ENCODE results near the gene PDE5A. TPM values are rescaled to one million over a fixed set of nuclear protein-coding genes. Genes with fewer than 3 reads are reported as not detected.

The PDE5A gene
- total RNA-seq, 2 experiments from 2014 or later: 0.81 to 1.1 TPM

- H3K4me1 Mint-ChIP-seq: no peaks in the 10 kb centered on the region
- no peak overlapping the region for H3K4me3 Mint-ChIP-seq
- POLR2A ChIA-PET: no interaction called here
- H3K27me3 Mint-ChIP-seq: peaks cover 5% of the 10 kb centered on the region
- CTCF ChIA-PET: interaction anchor here (1.6 kb wide), 1 partner anchor 34 kb away, joined by 4 read pairs; no protein-coding TSS in a partner anchor
- no peak overlapping the region for H3K27ac Mint-ChIP-seq
- no peaks in the 10 kb centered on the region for H3K36me3 Mint-ChIP-seq (ENCODE audit: low read depth)
- H3K9me3 Mint-ChIP-seq: no peaks in the 10 kb centered on the region
- no peak for DNase-seq
Measured at GRCh38 chr4:119593698-119594097, 34.9 kb downstream of the PDE5A start.

- H3K27me3 Mint-ChIP-seq: peaks cover 5% of the 10 kb centered on the region
Measured at GRCh38 chr4:119592830-119593229, 35.8 kb downstream of the PDE5A start.

GRCh38 chr4:119589165-119589564 is 39.4 kb downstream of the PDE5A start:
- no peak for DNase-seq
- no peak overlapping the region for H3K4me3 Mint-ChIP-seq
- no peaks in the 10 kb centered on the region for H3K9me3 Mint-ChIP-seq
- H3K36me3 Mint-ChIP-seq (ENCODE audit: low read depth): no peaks in the 10 kb centered on the region
- no peak overlapping the region for H3K27ac Mint-ChIP-seq
- peaks cover 2% of the 10 kb centered on the region for H3K27me3 Mint-ChIP-seq
- H3K4me1 Mint-ChIP-seq: no peaks in the 10 kb centered on the region
- CTCF ChIA-PET: no interaction called here
- POLR2A ChIA-PET: no interaction called here

More at GRCh38 chr4:119592830-119593229, 35.8 kb downstream of the PDE5A start:
- ChIA-PET CTCF (interaction anchor here (1.6 kb wide), 1 partner anchor 34 kb away, joined by 4 read pairs; no protein-coding TSS in a partner anchor), POLR2A (interaction anchor here (0.6 kb wide), 1 partner anchor 215 kb away, joined by 3 read pairs; no protein-coding TSS in a partner anchor)
- DNase-seq: no peak
- Mint-ChIP-seq H3K36me3 (ENCODE audit: low read depth) (no peaks in the 10 kb centered on the region), H3K9me3 (no peaks in the 10 kb centered on the region), H3K4me1 (no peaks in the 10 kb centered on the region), H3K27ac (no peak overlapping the region), H3K4me3 (no peak overlapping the region)

GRCh38 chr4:119587796-119588195 is 40.8 kb downstream of the PDE5A start:
- no peak overlapping the region for H3K27ac Mint-ChIP-seq

GRCh38 chr4:119585771-119586170 is 42.8 kb downstream of the PDE5A start:
- H3K4me3 Mint-ChIP-seq: no peak overlapping the region
- H3K27ac Mint-ChIP-seq: no peak overlapping the region
- CTCF ChIA-PET: interaction anchor here (1.2 kb wide), 1 partner anchor 43 kb away, joined by 3 read pairs; the partner anchor contains the start of gene PDE5A
- DNase-seq: no peak
- POLR2A ChIA-PET: no interaction called here
- H3K36me3 Mint-ChIP-seq (ENCODE audit: low read depth): no peaks in the 10 kb centered on the region
- no peaks in the 10 kb centered on the region for H3K4me1 Mint-ChIP-seq
- peaks cover 2% of the 10 kb centered on the region for H3K27me3 Mint-ChIP-seq
- H3K9me3 Mint-ChIP-seq: no peaks in the 10 kb centered on the region

More at GRCh38 chr4:119587796-119588195, 40.8 kb downstream of the PDE5A start:
- Mint-ChIP-seq H3K36me3 (ENCODE audit: low read depth) (no peaks in the 10 kb centered on the region), H3K27me3 (peaks cover 2% of the 10 kb centered on the region), H3K9me3 (no peaks in the 10 kb centered on the region), H3K4me1 (no peaks in the 10 kb centered on the region), H3K4me3 (no peak overlapping the region)
- POLR2A ChIA-PET: no interaction called here
- CTCF ChIA-PET: no interaction called here
- DNase-seq: no peak

- Mint-ChIP-seq H3K27ac (no peak overlapping the region), H3K4me1 (no peaks in the 10 kb centered on the region), H3K36me3 (ENCODE audit: low read depth) (no peaks in the 10 kb centered on the region), H3K27me3 (no peaks in the 10 kb centered on the region), H3K4me3 (no peak overlapping the region), H3K9me3 (no peaks in the 10 kb centered on the region)
- CTCF ChIA-PET: interaction anchor here (0.7 to 1.0 kb wide), 2 partner anchors 15 to 48 kb away, joined by 3 to 4 read pairs; partner anchors contain the start of gene PDE5A
- DNase-seq: no peak
- POLR2A ChIA-PET: no interaction called here
Measured at GRCh38 chr4:119581190-119581873, 47.3 kb downstream of the PDE5A start.

GRCh38 chr4:119580293-119580692 is 48.3 kb downstream of the PDE5A start:
- H3K36me3 Mint-ChIP-seq (ENCODE audit: low read depth): no peaks in the 10 kb centered on the region
- H3K4me1 Mint-ChIP-seq: no peaks in the 10 kb centered on the region
- no peaks in the 10 kb centered on the region for H3K27me3 Mint-ChIP-seq
- H3K27ac Mint-ChIP-seq: no peak overlapping the region
- H3K4me3 Mint-ChIP-seq: no peak overlapping the region
- H3K9me3 Mint-ChIP-seq: no peaks in the 10 kb centered on the region
- ChIA-PET CTCF (interaction anchor here (1.0 kb wide), 1 partner anchor 49 kb away, joined by 4 read pairs; the partner anchor contains the start of gene PDE5A), POLR2A (no interaction called here)
- DNase-seq: no peak

- CTCF ChIA-PET: no interaction called here
- no peak overlapping the region for H3K4me3 Mint-ChIP-seq
Measured at GRCh38 chr4:119579823-119580222, 48.8 kb downstream of the PDE5A start.

GRCh38 chr4:119570401-119570800 is 58.2 kb downstream of the PDE5A start:
- POLR2A ChIA-PET: no interaction called here
- CTCF ChIA-PET: no interaction called here
- H3K4me3 Mint-ChIP-seq: no peak overlapping the region
- H3K27me3 Mint-ChIP-seq: no peaks in the 10 kb centered on the region
- no peak overlapping the region for H3K27ac Mint-ChIP-seq
- no peaks in the 10 kb centered on the region for H3K36me3 Mint-ChIP-seq (ENCODE audit: low read depth)
- H3K4me1 Mint-ChIP-seq: no peaks in the 10 kb centered on the region
- peaks cover 6% of the 10 kb centered on the region for H3K9me3 Mint-ChIP-seq
- DNase-seq: no peak

More at GRCh38 chr4:119579823-119580222, 48.8 kb downstream of the PDE5A start:
- Mint-ChIP-seq H3K9me3 (peaks cover under 1% of the 10 kb centered on the region), H3K27me3 (no peaks in the 10 kb centered on the region), H3K4me1 (no peaks in the 10 kb centered on the region), H3K36me3 (ENCODE audit: low read depth) (no peaks in the 10 kb centered on the region), H3K27ac (no peak overlapping the region)
- no peak for DNase-seq
- POLR2A ChIA-PET: no interaction called here

- Mint-ChIP-seq H3K27me3 (no peaks in the 10 kb centered on the region), H3K4me3 (no peak overlapping the region), H3K36me3 (ENCODE audit: low read depth) (peaks cover 3% of the 10 kb centered on the region), H3K4me1 (no peaks in the 10 kb centered on the region), H3K9me3 (peaks cover 10% of the 10 kb centered on the region), H3K27ac (no peak overlapping the region)
- DNase-seq: no peak
- CTCF ChIA-PET: no interaction called here
- POLR2A ChIA-PET: no interaction called here
Measured at GRCh38 chr4:119564106-119564505, 64.5 kb downstream of the PDE5A start.

- Mint-ChIP-seq H3K27ac (no peak overlapping the region), H3K9me3 (peaks cover 5% of the 10 kb centered on the region), H3K36me3 (ENCODE audit: low read depth) (peaks cover 3% of the 10 kb centered on the region), H3K4me1 (no peaks in the 10 kb centered on the region), H3K27me3 (no peaks in the 10 kb centered on the region), H3K4me3 (no peak overlapping the region)
- DNase-seq: no peak
- ChIA-PET CTCF (interaction anchor here (0.6 to 1.3 kb wide), 5 partner anchors 18 to 498 kb away, joined by 3 to 6 read pairs (median 4); partner anchors contain the start of gene PDE5A), POLR2A (no interaction called here)
Measured at GRCh38 chr4:119559044-119559647, 69.5 kb downstream of the PDE5A start.

- DNase-seq: no peak
- Mint-ChIP-seq H3K9me3 (no peaks in the 10 kb centered on the region), H3K4me1 (no peaks in the 10 kb centered on the region), H3K4me3 (no peak overlapping the region), H3K36me3 (ENCODE audit: low read depth) (peaks cover 4% of the 10 kb centered on the region), H3K27me3 (no peaks in the 10 kb centered on the region), H3K27ac (no peak overlapping the region)
- CTCF ChIA-PET: no interaction called here
- POLR2A ChIA-PET: no interaction called here
Measured at GRCh38 chr4:119550857-119551532, 77.6 kb downstream of the PDE5A start.

- H3K27me3 Mint-ChIP-seq: no peaks in the 10 kb centered on the region
- ChIA-PET CTCF (no interaction called here), POLR2A (no interaction called here)
- H3K9me3 Mint-ChIP-seq: no peaks in the 10 kb centered on the region
- DNase-seq: no peak
- H3K4me1 Mint-ChIP-seq: no peaks in the 10 kb centered on the region
- H3K36me3 Mint-ChIP-seq (ENCODE audit: low read depth): peaks cover 4% of the 10 kb centered on the region
- no peak overlapping the region for H3K27ac Mint-ChIP-seq
- H3K4me3 Mint-ChIP-seq: no peak overlapping the region
Measured at GRCh38 chr4:119549639-119550038, 79.0 kb downstream of the PDE5A start.
